Activated CD4-positive, alpha-beta T cell treated with anti-CD3 and anti-CD28 coated beads, Interleukin-2, amount 50 U/mL, for 24 hours (primary cell): ENCODE results near the gene RPL12.
"Not testable (repeated sequence)": the region's sequence is repeated elsewhere in the genome, so short reads cannot be mapped to it uniquely, and the experiment has no call there.

Experiments used
- DNase-seq, 2 donors: peaks; one replicate each; pipeline ENCODE4 v3.0.0-alpha.2; 2020; ENCODE audit warnings: low read depth in 1 of 2, low spot score in 1 of 2

The RPL12 gene

GRCh38 chr9:127470662-127471061 is 19.5 kb upstream of the RPL12 start:
- no peak for DNase-seq

- no peak for DNase-seq
Measured at GRCh38 chr9:127467621-127468020, 16.4 kb upstream of the RPL12 start.

GRCh38 chr9:127466407-127466917 is 15.3 kb upstream of the RPL12 start:
- not testable (repeated sequence) for DNase-seq

GRCh38 chr9:127463911-127464310 is 12.7 kb upstream of the RPL12 start:
- DNase-seq = no peak

- no peak for DNase-seq
Measured at GRCh38 chr9:127463382-127463781, 12.2 kb upstream of the RPL12 start.

- no peak for DNase-seq
Measured at GRCh38 chr9:127458921-127459320, 7.7 kb upstream of the RPL12 start.

- DNase-seq = no peak
Measured at GRCh38 chr9:127457191-127457878, 6.1 kb upstream of the RPL12 start.

GRCh38 chr9:127455324-127455992 is 4.3 kb upstream of the RPL12 start:
- DNase-seq = no peak

- DNase-seq = no peak
Measured at GRCh38 chr9:127452691-127453090, 1.5 kb upstream of the RPL12 start.

- DNase-seq = no peak
Measured at GRCh38 chr9:127451858-127452656, 851 bp upstream of the RPL12 start.

- DNase-seq = no peak
Measured at GRCh38 chr9:127451608-127451857, 327 bp upstream of the RPL12 start.

GRCh38 chr9:127450243-127450760 is 904 bp downstream of the RPL12 start:
- no peak for DNase-seq

GRCh38 chr9:127449332-127449966 is 1.8 kb downstream of the RPL12 start:
- DNase-seq = no peak

- DNase-seq = no peak
Measured at GRCh38 chr9:127448112-127448805, 2.9 kb downstream of the RPL12 start.

GRCh38 chr9:127447416-127448111 is 3.6 kb downstream of the RPL12 start:
- no peak for DNase-seq

- DNase-seq = no peak
Measured at GRCh38 chr9:127446713-127447415, 4.3 kb downstream of the RPL12 start.

- no peak for DNase-seq
Measured at GRCh38 chr9:127445851-127446712, 5.1 kb downstream of the RPL12 start.
